Measurements from ENCODE around the gene RANBP17.
"Not testable (repeated sequence)": the region's sequence is repeated elsewhere in the genome, so short reads cannot be mapped to it uniquely, and the experiment has no call there.

DNA sequence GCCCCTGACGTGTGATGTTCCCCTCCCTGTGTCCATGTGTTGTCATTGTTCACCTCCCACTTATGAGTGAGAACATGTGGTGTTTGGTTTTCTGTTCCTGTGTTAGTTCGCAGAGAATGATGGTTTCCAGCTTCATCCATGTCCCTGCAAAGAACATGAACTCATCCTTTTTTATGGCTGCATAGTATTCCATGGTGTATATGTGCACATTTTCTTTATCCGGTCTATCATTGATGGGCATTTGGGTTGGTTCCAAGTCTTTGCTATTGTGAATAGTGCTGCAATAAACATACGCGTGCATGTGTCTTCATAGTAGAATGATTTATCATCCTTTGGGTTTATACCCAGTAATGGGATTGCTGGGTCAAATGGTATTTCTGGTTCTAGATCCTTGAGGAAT is 316.4 kb downstream of the RANBP17 start:
- TF ChIP-seq, protein P1, sequence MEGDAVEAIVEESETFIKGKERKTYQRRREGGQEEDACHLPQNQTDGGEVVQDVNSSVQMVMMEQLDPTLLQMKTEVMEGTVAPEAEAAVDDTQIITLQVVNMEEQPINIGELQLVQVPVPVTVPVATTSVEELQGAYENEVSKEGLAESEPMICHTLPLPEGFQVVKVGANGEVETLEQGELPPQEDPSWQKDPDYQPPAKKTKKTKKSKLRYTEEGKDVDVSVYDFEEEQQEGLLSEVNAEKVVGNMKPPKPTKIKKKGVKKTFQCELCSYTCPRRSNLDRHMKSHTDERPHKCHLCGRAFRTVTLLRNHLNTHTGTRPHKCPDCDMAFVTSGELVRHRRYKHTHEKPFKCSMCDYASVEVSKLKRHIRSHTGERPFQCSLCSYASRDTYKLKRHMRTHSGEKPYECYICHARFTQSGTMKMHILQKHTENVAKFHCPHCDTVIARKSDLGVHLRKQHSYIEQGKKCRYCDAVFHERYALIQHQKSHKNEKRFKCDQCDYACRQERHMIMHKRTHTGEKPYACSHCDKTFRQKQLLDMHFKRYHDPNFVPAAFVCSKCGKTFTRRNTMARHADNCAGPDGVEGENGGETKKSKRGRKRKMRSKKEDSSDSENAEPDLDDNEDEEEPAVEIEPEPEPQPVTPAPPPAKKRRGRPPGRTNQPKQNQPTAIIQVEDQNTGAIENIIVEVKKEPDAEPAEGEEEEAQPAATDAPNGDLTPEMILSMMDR (IDR thresholded peaks at IDR 0.05): not testable (repeated sequence)
- TF ChIP-seq POLR2A (IDR thresholded peaks at IDR 0.05): not testable (repeated sequence)
